Hepatocyte (in vitro differentiated cells): ENCODE results near the gene SRRM4.

Experiments
- CTCF ChIP-seq: fragments of 200-600 bp; sonication (generic); IDR thresholded peaks from 2 replicates; pipeline ENCODE4 v1.5.1; 2016; ENCODE audit warnings: antibody characterized with exemption, mild to moderate bottlenecking; ENCODE audit not compliant: poor library complexity
- EZH2 ChIP-seq: fragments of 200-600 bp; sonication (generic); IDR thresholded peaks from 2 replicates; pipeline ENCODE4 v1.6.1; 2016; ENCODE audit warnings: antibody characterized with exemption, mild to moderate bottlenecking, borderline replicate concordance
- EZH2phosphoT487 ChIP-seq: fragments of 200-600 bp; sonication (generic); IDR thresholded peaks from one replicate; pipeline ENCODE4 v1.6.1; 2018; ENCODE audit warnings: antibody characterized with exemption, mild to moderate bottlenecking, low read depth, moderate library complexity; ENCODE audit not compliant: unreplicated experiment, severe bottlenecking

GRCh38 chr12:119180380-119181040, 199.2 kb downstream of the SRRM4 start:
- no peak for TF ChIP-seq EZH2
- no peak for TF ChIP-seq CTCF
- TF ChIP-seq EZH2phosphoT487: no peak
